Spleen (tissue), 11 donors: ENCODE results near the gene C1QTNF1. TPM values are rescaled to one million over a fixed set of nuclear protein-coding genes. Genes with fewer than 3 reads are reported as not detected.

Source experiments
- DNase-seq: peaks from one replicate; pipeline ENCODE4 v3.0.0-alpha.2; 2020
- H3K27ac ChIP-seq, 8 donors: fragments of 200-600 bp; sonication (generic) in 7 of 8; 1 replicate in 4 of 8; 2 replicates in 4 of 8; pipeline versions ENCODE4 v1.5.0 to v1.8.0; 2016 to 2021; ENCODE audit warnings: inconsistent platforms in 4 of 8, mild to moderate bottlenecking in 4 of 8, moderate library complexity in 1 of 8
- H3K27me3 ChIP-seq, 7 donors: fragments of 200-600 bp; sonication (generic) in 6 of 7; replicated peaks in 1 of 7; 1 replicate in 4 of 7; 2 replicates in 3 of 7; pipeline versions ENCODE4 v1.5.0 to v1.8.0; 2016 to 2021; ENCODE audit warnings: inconsistent platforms in 3 of 7, mild to moderate bottlenecking in 1 of 7
- H3K36me3 ChIP-seq, 6 donors: fragments of 200-600 bp; sonication (generic) in 5 of 6; 1 replicate in 4 of 6; 2 replicates in 2 of 6; pipeline versions ENCODE4 v1.5.0 to v1.8.0; 2016 to 2021; ENCODE audit warnings: inconsistent platforms in 2 of 6
- H3K4me1 ChIP-seq, 6 donors: fragments of 200-600 bp; sonication (generic) in 5 of 6; 1 replicate in 3 of 6; 2 replicates in 3 of 6; pipeline versions ENCODE4 v1.5.0 to v1.8.0; 2016 to 2021; ENCODE audit warnings: inconsistent platforms in 3 of 6
- H3K4me3 ChIP-seq, 8 donors: fragments of 200-600 bp; sonication (generic) in 7 of 8; 1 replicate in 4 of 8; 2 replicates in 4 of 8; pipeline versions ENCODE4 v1.5.0 to v1.8.0; 2016 to 2021; ENCODE audit warnings: inconsistent platforms in 4 of 8, mild to moderate bottlenecking in 4 of 8, moderate library complexity in 2 of 8
- H3K9me3 ChIP-seq, 8 donors: fragments of 200-600 bp; sonication (generic) in 7 of 8; 1 replicate in 4 of 8; 2 replicates in 4 of 8; pipeline versions ENCODE4 v1.5.0 to v1.8.0; 2016 to 2021; ENCODE audit warnings: inconsistent platforms in 4 of 8
- CTCF ChIP-seq, 11 experiments: fragments of 200-600 bp in 7 of 11; fragments of 450-650 bp in 4 of 11; sonication (generic) in 4 of 11; IDR thresholded peaks in 8 of 11; conservative IDR thresholded peaks in 3 of 11; 1 replicate in 7 of 11; 2 replicates in 4 of 11; pipeline versions ENCODE4 v1.4.0 to v1.8.0; 2016 to 2021; ENCODE audit warnings: antibody characterized with exemption in 11 of 11, inconsistent platforms in 4 of 11, mild to moderate bottlenecking in 1 of 11
- POLR2A ChIP-seq, 3 donors: fragments of 450-650 bp; IDR thresholded peaks; one replicate each; pipeline ENCODE4 v1.5.1; 2017; ENCODE audit warnings: antibody characterized with exemption in 3 of 3, mild to moderate bottlenecking in 1 of 3
- POLR2AphosphoS5 ChIP-seq, 3 donors: sonication (generic); formaldehyde crosslinking; IDR thresholded peaks; one replicate each; pipeline ENCODE4 v1.5.1; 2017; ENCODE audit warnings: antibody characterized with exemption in 3 of 3
- WGBS, 5 donors: extraction: QIAGEN DNeasy Blood & Tissue Kit in 3 of 5; methylation state at CpG; one replicate each; pipeline versions ENCODE4 v1.1.5 to v1.1.7; 2013 to 2018; 5-methylcytosine and 5-hydroxymethylcytosine counted together
- intact Hi-C: fragments of 100-400 bp; cut with DNase I; formaldehyde crosslinking; loops from one replicate; pipeline ENCODE4 v1.15.0; 2023; ENCODE audit warnings: low total_unique reads
- polyA plus RNA-seq, 3 donors: library from polyadenylated mRNA; stranded (reverse); fragments of 200-250 nt; gene quantifications; one replicate each; pipeline ENCODE4 v1.2.1, GENCODE V29; 2013
- total RNA-seq, 7 donors: library from RNA; depleted of rRNA in 3 of 7; stranded (reverse); fragments of >200 nt in 3 of 7; fragmentation: NEBNext Ultra II Directional in 4 of 7; extraction: Animal tissue kit (Norgen Biotek cat#: 25700) in 4 of 7; gene quantifications; one replicate each; pipeline versions ENCODE4 v1.1.0 to v1.2.1, GENCODE V29; 2016 to 2021
- donor health status: healthy with polysubstance abuse.
- donor health status: DM: no; HTN: no; CAD: no; lungs with moderate emphysema.
- donor health status: DM: no; HTN: no; CAD: no.
- donor health status: Bipolar disorder and iron deficiency.
- donor health status: healthy.
- donor health status: DM: no; HTN: no; CAD: no.
- donor health status: DM: yes; HTN: yes; CAD: no.

C1QTNF1 gene
- total and polyA plus RNA-seq, 10 donors, result 14.7 to 101 (median 44.4) TPM

GRCh38 chr17:79034931-79035485, 11.0 kb downstream of the C1QTNF1 start:
- Histone ChIP-seq H3K9me3 (no peaks in the 10 kb centered on the region), H3K36me3 (no peaks in the 10 kb centered on the region), H3K27ac (no peak overlapping the region), H3K27me3 (peaks cover 0 to 17% (median 0%) of the 10 kb centered on the region in 7 donors), H3K4me3 (no peak overlapping the region), H3K4me1 (peaks cover 0 to 26% (median 13%) of the 10 kb centered on the region in 6 donors)
- DNase-seq, result no peak
- WGBS, 5 donors, result 74 to 81% (median 77%) methylated on average over 8 of the region's 8 CpGs
- intact Hi-C loops, result no loop called here
- TF ChIP-seq CTCF (IDR thresholded peaks at IDR 0.05 in 8 of 11, conservative IDR thresholded peaks at IDR 0.05 in 3 of 11) (no peak), POLR2A (IDR thresholded peaks at IDR 0.05) (no peak), POLR2AphosphoS5 (IDR thresholded peaks at IDR 0.05) (no peak)

DNA sequence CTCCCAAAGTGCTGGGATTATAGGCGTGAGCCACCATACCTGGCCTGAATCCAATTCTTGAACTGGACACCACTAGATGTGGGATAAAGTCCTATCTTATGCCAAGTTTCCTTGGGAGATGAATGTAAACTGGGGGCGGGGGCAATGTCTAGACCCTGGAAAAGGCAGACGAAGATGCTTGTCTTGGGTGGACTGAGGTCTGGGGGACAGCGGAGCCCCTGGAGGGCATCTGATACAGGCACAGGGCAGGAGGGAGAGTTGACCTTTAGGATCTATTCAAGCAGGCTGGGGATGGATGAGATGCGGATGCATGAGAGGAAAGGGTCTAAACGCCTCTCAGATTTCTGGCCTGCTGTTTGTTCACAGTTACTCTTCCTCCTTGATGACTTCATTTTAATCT, 11.7 kb downstream of the C1QTNF1 start:
- Histone ChIP-seq H3K27me3 (peaks cover 0 to 16% (median 0%) of the 10 kb centered on the region in 7 donors), H3K36me3 (no peaks in the 10 kb centered on the region), H3K27ac (no peak overlapping the region), H3K4me1 (peaks cover 0 to 26% (median 13%) of the 10 kb centered on the region in 6 donors), H3K9me3 (no peaks in the 10 kb centered on the region), H3K4me3 (no peak overlapping the region)
- WGBS, 5 donors, result 91 to 97% (median 95%) methylated on average over 6 of the region's 6 CpGs
- TF ChIP-seq POLR2A (IDR thresholded peaks at IDR 0.05), result no peak
- TF ChIP-seq POLR2AphosphoS5 (IDR thresholded peaks at IDR 0.05), result no peak
- no peak for TF ChIP-seq CTCF (IDR thresholded peaks at IDR 0.05 in 8 of 11, conservative IDR thresholded peaks at IDR 0.05 in 3 of 11)
- no peak for DNase-seq
- intact Hi-C loops, result no loop called here

DNA sequence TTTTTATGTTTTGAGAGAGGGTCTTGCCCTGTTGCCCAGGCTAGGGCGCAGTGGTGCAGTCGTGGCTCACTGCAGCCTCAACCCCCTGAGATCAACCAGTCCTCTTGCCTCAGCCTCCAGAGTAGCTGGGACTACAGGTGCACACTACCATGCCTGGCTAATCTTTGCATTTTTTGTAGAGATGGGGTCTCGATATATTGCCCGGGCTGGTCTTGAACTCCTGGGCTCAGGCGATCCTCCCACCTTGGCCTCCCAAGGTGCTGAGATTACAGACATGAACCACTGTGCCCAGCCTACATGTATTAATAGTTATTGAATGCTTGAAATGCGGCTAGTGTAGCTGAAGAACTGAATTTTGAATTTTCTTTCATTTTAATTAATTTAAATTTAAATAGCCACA, 12.2 kb downstream of the C1QTNF1 start:
- intact Hi-C loops, result no loop called here
- DNase-seq, result no peak
- Histone ChIP-seq H3K9me3 (no peaks in the 10 kb centered on the region), H3K27me3 (peaks cover 0 to 13% (median 0%) of the 10 kb centered on the region in 7 donors), H3K27ac (peak overlapping the region in 4 of 8 donors; percentile 14 to 40 (median 19)), H3K4me1 (peaks cover 0 to 26% (median 13%) of the 10 kb centered on the region in 6 donors), H3K36me3 (no peaks in the 10 kb centered on the region), H3K4me3 (no peak overlapping the region)
- TF ChIP-seq POLR2A (IDR thresholded peaks at IDR 0.05) (no peak), CTCF (IDR thresholded peaks at IDR 0.05 in 8 of 11, conservative IDR thresholded peaks at IDR 0.05 in 3 of 11) (no peak), POLR2AphosphoS5 (IDR thresholded peaks at IDR 0.05) (no peak)
- WGBS, 5 donors, result 84 to 99% (median 93%) methylated on average over 6 of the region's 6 CpGs

DNA sequence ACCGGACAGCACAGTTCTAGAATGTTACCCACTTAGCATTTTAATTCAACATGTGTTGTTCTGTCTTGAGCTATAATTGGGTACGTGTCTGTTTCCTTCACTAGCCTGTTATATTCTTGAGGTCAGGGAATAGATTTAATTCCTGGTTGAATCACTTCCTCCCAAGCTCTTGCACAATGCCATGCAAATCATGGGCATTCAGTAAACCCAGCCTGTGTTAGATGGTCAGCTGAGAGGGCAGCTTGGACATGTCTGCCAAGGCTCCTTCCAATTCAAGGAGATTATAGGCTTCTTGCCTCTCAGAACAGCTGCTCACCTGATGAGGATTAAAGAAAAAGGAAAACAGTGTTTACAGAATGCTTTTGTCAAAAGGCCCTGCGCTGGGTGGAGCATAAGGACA, 12.6 kb downstream of the C1QTNF1 start:
- TF ChIP-seq POLR2AphosphoS5 (IDR thresholded peaks at IDR 0.05), result peak in 1 of 3 donors; percentile 51
- TF ChIP-seq CTCF (IDR thresholded peaks at IDR 0.05 in 8 of 11, conservative IDR thresholded peaks at IDR 0.05 in 3 of 11), result no peak
- no peak for TF ChIP-seq POLR2A (IDR thresholded peaks at IDR 0.05)
- H3K36me3 ChIP-seq, result no peaks in the 10 kb centered on the region
- peak overlapping the region in 4 of 8 donors; percentile 14 to 40 (median 19) for H3K27ac ChIP-seq
- no peak overlapping the region for H3K4me3 ChIP-seq
- H3K4me1 ChIP-seq, result peaks cover 0 to 26% (median 13%) of the 10 kb centered on the region in 6 donors
- no peaks in the 10 kb centered on the region for H3K9me3 ChIP-seq
- peaks cover 0 to 9% (median 0%) of the 10 kb centered on the region in 7 donors for H3K27me3 ChIP-seq
- intact Hi-C loops, result no loop called here
- no peak for DNase-seq
- 38 to 57% (median 47%) methylated on average over 3 of the region's 3 CpGs for WGBS, 5 donors
